Endothelial cell (in vitro differentiated cells): Measurements from ENCODE around the gene TEX47. TPM values are rescaled to one million over a fixed set of nuclear protein-coding genes. Genes with fewer than 3 reads are reported as not detected.

Source experiments
- DNase-seq: peaks from one replicate; pipeline ENCODE4 v3.0.0; 2021; ENCODE audit warnings: low spot score
- H3K27ac Mint-ChIP-seq: one replicate; pipeline ENCODE4 v1.8.0; 2021; ENCODE audit warnings: mixed read lengths, inconsistent platforms; ENCODE audit not compliant: unreplicated experiment
- H3K27me3 Mint-ChIP-seq: one replicate; pipeline ENCODE4 v1.8.0; 2021; ENCODE audit warnings: mild to moderate bottlenecking, moderate library complexity, mixed read lengths, inconsistent platforms; ENCODE audit not compliant: unreplicated experiment
- H3K36me3 Mint-ChIP-seq: one replicate; pipeline ENCODE4 v1.8.0; 2021; ENCODE audit warnings: mild to moderate bottlenecking, low read depth, mixed read lengths, inconsistent platforms; ENCODE audit not compliant: unreplicated experiment
- H3K4me1 Mint-ChIP-seq: one replicate; pipeline ENCODE4 v1.8.0; 2021; ENCODE audit warnings: mild to moderate bottlenecking, mixed read lengths, inconsistent platforms; ENCODE audit not compliant: unreplicated experiment
- H3K4me3 Mint-ChIP-seq: one replicate; pipeline ENCODE4 v1.8.0; 2021; ENCODE audit warnings: mild to moderate bottlenecking, mixed read lengths, inconsistent platforms; ENCODE audit not compliant: unreplicated experiment
- H3K9me3 Mint-ChIP-seq: one replicate; pipeline ENCODE4 v1.8.0; 2021; ENCODE audit warnings: mixed read lengths, inconsistent platforms; ENCODE audit not compliant: unreplicated experiment
- total RNA-seq: library from RNA; stranded (reverse); fragmentation: NEBNext Ultra II Directional; extraction: Animal tissue kit (Norgen Biotek cat#: 25700); gene quantifications from one replicate; pipeline ENCODE4 v1.2.1, GENCODE V29; 2021; ENCODE audit not compliant: unreplicated experiment
- TF ChIP-seq, protein P1 (sequence below): fragments of 200-600 bp; sonication (generic); IDR thresholded peaks from one replicate; pipeline ENCODE4 v1.5.0; 2021; ENCODE audit warnings: antibody characterized with exemption; ENCODE audit not compliant: unreplicated experiment

Gene TEX47
- total RNA-seq, 1 donor from 2014 or later, result not detected

DNA sequence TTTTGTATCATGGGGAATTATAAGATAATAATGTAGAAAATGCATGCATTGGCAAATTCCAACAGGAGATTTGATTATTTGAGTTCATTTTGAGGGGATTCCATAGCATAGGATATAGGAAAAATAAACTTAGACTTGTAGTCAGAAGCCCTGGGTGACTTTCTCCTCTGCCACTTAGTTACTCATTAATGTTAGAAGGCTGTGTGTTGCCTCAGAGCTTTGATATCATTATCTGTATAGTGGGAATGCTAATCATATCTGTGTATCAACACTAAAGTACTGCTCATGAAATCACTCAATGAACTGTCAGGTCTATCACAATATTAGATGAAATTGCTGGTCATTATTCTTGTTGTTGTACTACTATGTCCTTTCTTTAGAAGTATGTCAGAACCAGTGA lies 23.0 kb upstream of the TEX47 start:
- Mint-ChIP-seq H3K4me3 (no peak overlapping the region), H3K27ac (no peak overlapping the region), H3K4me1 (no peaks in the 10 kb centered on the region), H3K36me3 (no peaks in the 10 kb centered on the region), H3K27me3 (peaks cover 3% of the 10 kb centered on the region), H3K9me3 (no peaks in the 10 kb centered on the region)
- no peak for DNase-seq
- TF ChIP-seq, protein P1, sequence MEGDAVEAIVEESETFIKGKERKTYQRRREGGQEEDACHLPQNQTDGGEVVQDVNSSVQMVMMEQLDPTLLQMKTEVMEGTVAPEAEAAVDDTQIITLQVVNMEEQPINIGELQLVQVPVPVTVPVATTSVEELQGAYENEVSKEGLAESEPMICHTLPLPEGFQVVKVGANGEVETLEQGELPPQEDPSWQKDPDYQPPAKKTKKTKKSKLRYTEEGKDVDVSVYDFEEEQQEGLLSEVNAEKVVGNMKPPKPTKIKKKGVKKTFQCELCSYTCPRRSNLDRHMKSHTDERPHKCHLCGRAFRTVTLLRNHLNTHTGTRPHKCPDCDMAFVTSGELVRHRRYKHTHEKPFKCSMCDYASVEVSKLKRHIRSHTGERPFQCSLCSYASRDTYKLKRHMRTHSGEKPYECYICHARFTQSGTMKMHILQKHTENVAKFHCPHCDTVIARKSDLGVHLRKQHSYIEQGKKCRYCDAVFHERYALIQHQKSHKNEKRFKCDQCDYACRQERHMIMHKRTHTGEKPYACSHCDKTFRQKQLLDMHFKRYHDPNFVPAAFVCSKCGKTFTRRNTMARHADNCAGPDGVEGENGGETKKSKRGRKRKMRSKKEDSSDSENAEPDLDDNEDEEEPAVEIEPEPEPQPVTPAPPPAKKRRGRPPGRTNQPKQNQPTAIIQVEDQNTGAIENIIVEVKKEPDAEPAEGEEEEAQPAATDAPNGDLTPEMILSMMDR, result no peak

DNA sequence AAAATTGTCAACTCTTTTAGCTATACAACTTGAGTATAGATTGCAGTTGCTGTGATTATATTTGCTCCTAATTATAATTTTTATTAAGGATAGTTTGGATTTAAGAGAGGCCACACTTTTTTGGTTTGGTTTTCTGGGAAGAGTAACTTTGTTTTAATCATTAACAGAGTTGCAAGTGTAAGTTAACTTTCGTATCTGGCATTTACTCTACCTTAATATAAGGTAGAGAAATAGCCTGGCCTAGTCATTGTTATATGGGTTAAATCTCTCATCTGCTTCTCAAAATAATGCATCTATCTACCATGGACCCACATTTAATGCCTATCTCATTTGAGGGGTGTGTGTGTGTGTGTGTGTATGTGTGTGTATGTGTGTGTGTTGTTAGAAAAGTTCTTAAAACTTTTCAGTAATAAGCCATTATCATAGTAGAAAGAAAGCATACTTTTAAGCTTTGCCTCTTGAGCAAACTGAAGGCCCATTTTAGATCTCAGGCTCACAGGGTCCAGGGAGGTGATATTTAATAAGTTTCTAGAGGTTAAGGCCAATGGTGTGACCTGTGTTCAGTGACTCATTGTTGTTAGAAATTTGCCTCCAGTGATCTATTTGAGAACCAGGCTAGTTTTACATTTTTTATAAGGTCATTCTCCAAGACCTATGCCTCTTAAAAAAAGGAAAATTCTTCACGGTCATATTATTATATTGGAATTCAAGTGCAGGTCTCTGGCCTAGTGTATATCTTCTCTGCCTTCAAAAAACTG lies 10.9 kb upstream of the TEX47 start:
- Mint-ChIP-seq H3K4me3 (no peak overlapping the region), H3K4me1 (no peaks in the 10 kb centered on the region), H3K27ac (no peak overlapping the region), H3K36me3 (no peaks in the 10 kb centered on the region), H3K27me3 (no peaks in the 10 kb centered on the region), H3K9me3 (no peaks in the 10 kb centered on the region)
- TF ChIP-seq, protein P1, result no peak
- DNase-seq, result no peak

DNA sequence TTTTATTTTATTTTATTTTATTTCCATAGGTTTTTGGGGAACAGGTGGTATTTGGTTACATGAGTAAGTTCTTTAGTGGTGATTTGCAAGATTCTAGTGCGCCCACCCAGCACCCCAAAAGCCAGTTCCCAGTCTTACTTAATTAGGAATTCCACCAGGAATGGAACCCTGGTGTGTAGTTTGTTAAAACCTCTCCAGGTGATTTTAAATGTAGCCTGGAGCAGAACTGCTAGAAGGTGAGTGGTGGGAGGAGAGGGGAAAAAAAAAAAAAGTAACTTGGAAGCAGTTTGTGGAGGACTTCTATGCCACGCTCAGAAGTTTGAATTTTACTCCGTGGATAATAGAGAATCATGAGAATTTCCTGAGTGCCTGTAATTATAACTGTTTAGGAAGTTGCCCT lies 5.5 kb upstream of the TEX47 start:
- TF ChIP-seq, protein P1, result no peak
- DNase-seq, result no peak
- Mint-ChIP-seq H3K27ac (no peak overlapping the region), H3K4me3 (no peak overlapping the region), H3K27me3 (no peaks in the 10 kb centered on the region), H3K36me3 (no peaks in the 10 kb centered on the region), H3K4me1 (no peaks in the 10 kb centered on the region), H3K9me3 (no peaks in the 10 kb centered on the region)

DNA sequence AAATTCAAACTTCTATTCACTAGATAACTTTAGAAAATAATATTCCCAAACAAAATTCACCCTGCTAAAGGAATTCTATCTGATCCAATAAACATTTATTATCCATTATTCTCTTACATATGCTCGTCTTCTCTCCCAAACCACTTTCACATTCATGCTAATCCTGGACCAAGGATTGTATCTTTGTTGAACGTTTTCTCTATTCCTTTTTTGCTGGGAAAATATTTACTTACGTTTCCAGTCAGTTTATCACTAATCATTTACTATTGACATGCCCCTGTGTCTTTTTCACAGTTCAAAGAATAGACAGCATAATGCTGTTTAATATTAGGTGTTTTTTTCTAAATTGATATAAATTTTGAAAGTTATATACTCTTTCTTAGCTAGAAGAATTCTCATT lies 3.2 kb downstream of the TEX47 start:
- Mint-ChIP-seq H3K36me3 (no peaks in the 10 kb centered on the region), H3K4me3 (no peak overlapping the region), H3K27me3 (no peaks in the 10 kb centered on the region), H3K9me3 (no peaks in the 10 kb centered on the region), H3K27ac (no peak overlapping the region), H3K4me1 (no peaks in the 10 kb centered on the region)
- DNase-seq, result no peak
- TF ChIP-seq, protein P1, result no peak

DNA sequence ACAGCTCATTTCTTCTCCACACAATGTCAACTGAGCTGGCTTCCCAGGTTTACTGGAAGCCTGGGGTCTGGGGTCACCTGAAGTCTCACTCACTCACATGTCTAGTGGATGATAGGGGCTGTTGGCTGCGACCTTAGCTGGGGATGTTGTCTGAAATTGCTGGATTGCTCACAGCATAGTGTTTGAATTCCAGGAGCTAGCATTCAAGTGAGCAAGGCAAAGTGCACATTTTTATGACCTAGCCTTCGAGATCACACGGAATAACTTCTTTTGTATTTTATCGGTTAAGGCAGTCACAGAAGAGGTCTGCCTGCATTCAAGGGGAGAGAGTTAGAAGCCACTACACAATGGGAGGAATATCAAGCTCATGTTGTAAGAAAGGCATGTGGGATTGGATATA lies 3.6 kb downstream of the TEX47 start:
- no peaks in the 10 kb centered on the region for H3K9me3 Mint-ChIP-seq
- no peak overlapping the region for H3K4me3 Mint-ChIP-seq
- no peak for DNase-seq
- H3K27me3 Mint-ChIP-seq, result no peaks in the 10 kb centered on the region
- H3K36me3 Mint-ChIP-seq, result no peaks in the 10 kb centered on the region
- TF ChIP-seq, protein P1, result no peak
- no peaks in the 10 kb centered on the region for H3K4me1 Mint-ChIP-seq
- H3K27ac Mint-ChIP-seq, result no peak overlapping the region
